AG09309 (cell line): ENCODE measurements around the gene MOB1A.

Experiments used
- DNase-seq: peaks from one replicate; pipeline ENCODE4 v3.0.0-alpha.2; 2010; ENCODE audit warnings: low read depth
- H3K4me3 ChIP-seq: 2 replicates; pipeline ENCODE4 v1.5.1; 2011; ENCODE audit warnings: mild to moderate bottlenecking, low read depth, low read length, moderate library complexity; ENCODE audit not compliant: control insufficient read depth
- TF ChIP-seq, protein P1 (sequence below): IDR thresholded peaks from 2 replicates; pipeline ENCODE4 v1.5.1; 2011; ENCODE audit warnings: mild to moderate bottlenecking, low read depth, low read length, inconsistent platforms; ENCODE audit not compliant: insufficient read depth, control insufficient read depth; ENCODE audit errors: missing control alignments

MOB1A gene

DNA sequence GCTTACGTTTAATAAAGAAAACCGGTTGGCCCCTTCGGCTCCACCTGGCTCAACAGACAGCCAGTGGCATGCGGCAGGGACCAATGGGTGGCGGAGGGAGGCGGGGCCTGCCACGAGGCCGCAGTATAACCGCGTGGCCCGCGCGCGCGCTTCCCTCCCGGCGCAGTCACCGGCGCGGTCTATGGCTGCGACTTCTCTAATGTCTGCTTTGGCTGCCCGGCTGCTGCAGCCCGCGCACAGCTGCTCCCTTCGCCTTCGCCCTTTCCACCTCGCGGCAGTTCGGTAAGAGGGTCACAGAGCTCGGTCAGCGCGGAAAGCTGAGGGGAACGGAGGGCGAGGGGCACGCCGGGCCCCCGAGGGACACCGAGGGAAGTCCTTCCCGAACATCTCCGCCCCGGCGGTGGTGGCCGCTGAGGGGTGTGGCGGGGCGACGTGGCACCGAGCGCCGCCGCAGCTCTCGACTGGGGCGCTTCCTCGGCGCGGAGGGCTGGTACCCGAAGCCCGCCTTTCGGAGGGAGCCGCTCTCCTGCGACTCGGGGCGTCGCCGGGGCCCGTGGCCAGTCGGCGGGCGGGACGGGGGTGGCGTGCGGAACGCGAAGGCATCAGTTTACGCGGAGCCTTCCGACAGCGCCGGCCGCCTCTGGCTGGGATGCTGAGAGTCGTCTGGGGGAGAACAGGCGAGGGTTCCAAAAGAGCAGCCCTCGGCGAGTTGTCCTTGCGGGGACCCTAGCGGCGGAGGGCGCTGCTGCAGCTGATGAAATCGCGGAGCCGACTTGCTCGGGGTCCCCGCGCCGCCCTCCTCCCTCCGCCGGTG, 20.0 kb upstream of the MOB1A start, which contains the start of gene MTHFD2:
MTHFD2 (plus strand) TSS at position 155 of the 814 bp plus-strand sequence; CDS start at position 182, 27 bp downstream.
- peak within 1 kb of the TSS; percentile 87 for H3K4me3 ChIP-seq
- DNase-seq, result peak; percentile 78
- TF ChIP-seq, protein P1, sequence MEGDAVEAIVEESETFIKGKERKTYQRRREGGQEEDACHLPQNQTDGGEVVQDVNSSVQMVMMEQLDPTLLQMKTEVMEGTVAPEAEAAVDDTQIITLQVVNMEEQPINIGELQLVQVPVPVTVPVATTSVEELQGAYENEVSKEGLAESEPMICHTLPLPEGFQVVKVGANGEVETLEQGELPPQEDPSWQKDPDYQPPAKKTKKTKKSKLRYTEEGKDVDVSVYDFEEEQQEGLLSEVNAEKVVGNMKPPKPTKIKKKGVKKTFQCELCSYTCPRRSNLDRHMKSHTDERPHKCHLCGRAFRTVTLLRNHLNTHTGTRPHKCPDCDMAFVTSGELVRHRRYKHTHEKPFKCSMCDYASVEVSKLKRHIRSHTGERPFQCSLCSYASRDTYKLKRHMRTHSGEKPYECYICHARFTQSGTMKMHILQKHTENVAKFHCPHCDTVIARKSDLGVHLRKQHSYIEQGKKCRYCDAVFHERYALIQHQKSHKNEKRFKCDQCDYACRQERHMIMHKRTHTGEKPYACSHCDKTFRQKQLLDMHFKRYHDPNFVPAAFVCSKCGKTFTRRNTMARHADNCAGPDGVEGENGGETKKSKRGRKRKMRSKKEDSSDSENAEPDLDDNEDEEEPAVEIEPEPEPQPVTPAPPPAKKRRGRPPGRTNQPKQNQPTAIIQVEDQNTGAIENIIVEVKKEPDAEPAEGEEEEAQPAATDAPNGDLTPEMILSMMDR, result peak; percentile 87

GRCh38 chr2:74198023-74198460, 19.4 kb upstream of the MOB1A start:
- peak overlapping the region; percentile 87 for H3K4me3 ChIP-seq
- TF ChIP-seq, protein P1, result no peak
- no peak for DNase-seq

DNA sequence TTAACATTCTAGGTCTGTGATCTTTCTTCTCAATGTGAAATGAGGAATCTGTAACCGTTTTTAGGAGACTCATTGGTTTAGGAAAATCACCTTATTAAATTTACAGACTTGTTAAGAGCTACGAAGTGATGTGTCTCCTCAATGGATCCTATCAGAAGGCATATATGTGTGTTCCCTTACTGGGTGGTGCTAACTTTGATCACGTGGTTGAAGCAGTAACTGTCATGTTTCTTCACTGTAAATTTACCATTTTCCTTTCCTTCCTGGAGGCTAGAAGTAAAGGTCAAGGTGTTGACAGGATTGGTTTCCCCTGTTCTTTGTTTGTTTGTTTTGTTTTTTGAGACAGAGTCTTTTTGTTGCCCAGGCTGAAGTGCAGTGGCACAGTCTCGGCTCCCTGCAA, 18.4 kb upstream of the MOB1A start:
- TF ChIP-seq, protein P1, result no peak
- no peak for DNase-seq
- no peak overlapping the region for H3K4me3 ChIP-seq

- DNase-seq, result no peak
- no peak overlapping the region for H3K4me3 ChIP-seq
- TF ChIP-seq, protein P1, result no peak
Observed at GRCh38 chr2:74194799-74195198, 16.1 kb upstream of the MOB1A start.

GRCh38 chr2:74191596-74192380, 13.1 kb upstream of the MOB1A start:
- no peak overlapping the region for H3K4me3 ChIP-seq
- TF ChIP-seq, protein P1, result no peak
- no peak for DNase-seq

DNA sequence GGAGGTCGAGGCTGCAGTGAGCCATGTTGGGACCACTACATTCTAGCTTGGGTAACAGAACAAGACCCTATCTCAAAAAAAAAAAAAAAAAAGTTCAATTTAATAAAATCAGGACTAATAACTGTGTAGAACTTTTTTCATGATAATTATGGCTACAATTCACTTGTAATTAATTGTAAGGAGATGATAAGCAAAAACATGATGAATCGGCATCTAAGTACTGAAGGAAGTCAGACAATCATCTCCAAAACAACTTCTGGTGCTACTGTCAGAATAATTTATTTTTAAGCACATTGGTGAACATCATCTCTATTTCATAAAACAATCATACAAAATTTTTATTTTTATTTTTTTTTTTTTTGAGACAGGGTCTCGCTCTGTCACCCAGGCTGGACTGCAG, 10.0 kb upstream of the MOB1A start:
- TF ChIP-seq, protein P1, result no peak
- no peak for DNase-seq
- no peak overlapping the region for H3K4me3 ChIP-seq
